NCI-H446 treated with DMSO at 0.1 percent for 48 hours (cell line): ENCODE data around the gene IL32.
"Not testable (repeated sequence)": the region's sequence is repeated elsewhere in the genome, so short reads cannot be mapped to it uniquely, and the experiment has no call there.

Source experiments
- DNase-seq: peaks from one replicate; lab custom pipeline; 2025; lab: John Stamatoyannopoulos, UW

The IL32 gene

DNA sequence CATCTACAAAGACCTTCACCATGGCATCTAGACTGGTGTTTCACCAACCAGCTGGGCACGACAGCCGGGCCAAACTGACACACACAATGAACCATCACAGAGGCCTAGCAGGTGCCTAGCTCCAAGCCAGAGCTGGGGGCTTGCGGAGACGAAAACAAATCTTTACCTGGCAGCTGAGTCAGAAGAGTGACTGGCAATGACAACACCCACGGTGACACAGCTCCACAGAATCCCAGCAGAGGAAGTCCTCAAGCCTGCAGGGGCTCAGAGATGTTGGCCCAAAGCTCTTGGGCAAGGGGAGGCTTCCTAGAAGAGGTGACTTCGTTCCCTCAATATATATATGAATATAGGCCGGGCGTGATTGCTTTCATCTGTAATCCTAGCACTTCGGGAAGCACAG is 13.9 kb upstream of the IL32 start:
- no peak for DNase-seq

- DNase-seq = not testable (repeated sequence)
These were observed 12.7 kb upstream of the IL32 start for GRCh38 chr16:3052571-3053329.

DNA sequence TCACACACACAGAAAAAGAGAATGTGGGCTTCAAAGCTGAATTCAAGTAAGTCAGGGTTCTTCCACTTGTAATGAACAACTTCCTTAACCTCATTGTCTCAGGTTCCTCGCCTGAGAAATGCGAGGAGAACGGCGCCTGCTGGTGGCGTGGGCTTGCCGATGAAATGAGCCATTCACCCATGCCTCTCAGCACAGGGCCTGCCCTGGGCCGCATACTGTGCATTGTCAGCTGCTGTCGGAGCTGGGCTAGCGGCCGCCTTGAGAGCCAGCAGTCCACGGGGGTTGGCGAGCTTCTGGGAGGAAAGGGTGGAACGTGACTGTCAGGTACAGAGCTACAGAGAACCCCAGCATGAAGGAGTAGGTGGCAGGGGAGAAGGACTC is 12.1 kb upstream of the IL32 start:
- DNase-seq = not testable (repeated sequence)

DNA sequence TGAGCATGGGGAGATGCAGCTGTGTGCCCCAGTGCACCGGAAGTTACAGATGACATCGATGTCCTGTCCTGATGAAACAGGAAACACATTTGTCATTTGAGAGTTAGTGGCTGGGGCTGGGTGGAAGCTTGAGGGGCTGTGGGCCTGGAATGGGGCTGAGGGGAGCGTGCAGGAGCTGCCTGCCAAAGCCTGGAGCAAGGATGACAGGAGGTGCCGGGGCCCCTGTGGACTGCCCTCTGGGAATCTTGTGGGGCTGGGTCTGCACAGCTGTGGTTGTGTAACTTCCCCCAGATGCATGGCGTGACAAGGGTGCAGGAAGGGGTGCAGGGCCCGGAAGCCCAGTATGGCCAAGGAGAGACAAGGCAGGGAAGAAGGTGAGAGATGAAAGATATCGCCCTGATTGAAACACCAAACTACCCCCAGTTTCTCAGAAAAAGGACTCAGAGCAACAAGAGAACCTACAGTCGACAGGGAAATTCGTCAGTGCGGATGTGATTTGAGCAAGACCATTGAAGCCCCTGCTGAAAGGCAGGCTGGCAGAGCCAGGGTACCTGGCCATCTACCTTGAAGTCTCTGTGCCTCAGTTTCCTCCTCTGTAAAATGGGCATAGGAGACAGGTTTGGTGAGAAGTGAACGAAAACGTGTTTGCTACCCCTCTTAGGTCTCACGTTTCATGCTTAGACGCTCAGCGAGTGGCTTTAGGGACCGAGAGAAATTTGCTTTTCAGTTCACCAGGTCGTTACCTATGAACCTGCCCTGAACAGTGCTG is 10.3 kb upstream of the IL32 start:
- DNase-seq = no peak

DNA sequence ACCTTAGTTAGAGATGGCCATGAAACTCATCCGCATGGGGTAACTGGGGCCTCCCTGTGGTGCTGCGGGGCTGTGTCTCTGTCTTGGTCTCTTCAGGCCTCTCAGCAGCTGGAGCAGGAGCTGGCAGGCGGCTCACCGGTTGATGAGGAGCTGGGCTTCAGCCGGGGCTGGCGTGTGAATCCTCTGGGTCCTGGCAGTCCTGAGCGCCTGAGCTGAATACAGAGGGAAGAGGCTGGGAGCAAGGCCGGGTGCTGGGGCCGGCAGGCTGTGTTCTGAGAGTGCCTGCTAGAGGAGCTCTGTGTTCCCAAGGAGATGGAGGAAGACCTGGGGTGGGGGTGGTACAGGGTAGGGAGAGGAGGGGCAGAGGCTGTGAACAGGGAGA is 9.7 kb upstream of the IL32 start:
- DNase-seq = not testable (repeated sequence)

DNA sequence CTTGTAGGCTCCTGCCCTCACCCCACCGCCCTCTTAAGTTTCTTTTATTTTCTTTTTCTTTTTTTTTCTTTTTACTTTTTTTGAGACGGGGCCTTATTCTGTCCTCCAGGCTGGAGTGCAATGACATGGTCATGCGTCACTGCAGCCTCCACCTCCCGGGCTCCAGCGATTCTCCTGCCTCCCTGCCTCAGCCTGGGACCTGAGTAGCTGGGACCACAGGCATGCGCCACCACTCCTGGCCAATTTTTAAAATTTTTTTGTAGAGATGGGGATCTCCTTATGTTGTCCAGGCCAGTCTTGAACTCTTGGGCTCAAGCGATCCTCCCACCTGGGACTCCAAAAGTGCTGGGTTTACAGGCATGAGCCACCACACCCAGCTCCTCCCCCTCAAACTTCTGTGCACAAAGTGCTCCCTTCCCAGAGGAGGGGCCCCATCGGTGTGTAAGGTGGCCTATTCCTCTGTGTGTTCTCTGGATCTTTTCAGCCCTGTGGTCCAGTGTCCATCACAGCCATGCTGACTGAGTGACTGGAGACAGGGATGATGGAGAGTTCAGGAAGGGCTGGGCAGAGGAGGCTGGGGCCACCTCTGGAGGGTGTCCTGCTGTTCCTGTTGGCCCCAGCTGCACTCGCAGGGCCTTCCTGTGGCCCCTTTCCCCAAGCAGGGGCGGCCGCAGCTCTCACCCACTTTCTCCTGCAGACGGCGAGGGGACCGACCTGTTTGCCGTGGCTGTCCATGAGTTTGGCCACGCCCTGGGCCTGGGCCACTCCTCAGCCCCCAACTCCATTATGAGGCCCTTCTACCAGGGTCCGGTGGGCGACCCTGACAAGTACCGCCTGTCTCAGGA is 8.9 kb upstream of the IL32 start:
- no peak for DNase-seq

- DNase-seq = no peak
These were observed 8.0 kb upstream of the IL32 start for GRCh38 chr16:3057181-3058138.

DNA sequence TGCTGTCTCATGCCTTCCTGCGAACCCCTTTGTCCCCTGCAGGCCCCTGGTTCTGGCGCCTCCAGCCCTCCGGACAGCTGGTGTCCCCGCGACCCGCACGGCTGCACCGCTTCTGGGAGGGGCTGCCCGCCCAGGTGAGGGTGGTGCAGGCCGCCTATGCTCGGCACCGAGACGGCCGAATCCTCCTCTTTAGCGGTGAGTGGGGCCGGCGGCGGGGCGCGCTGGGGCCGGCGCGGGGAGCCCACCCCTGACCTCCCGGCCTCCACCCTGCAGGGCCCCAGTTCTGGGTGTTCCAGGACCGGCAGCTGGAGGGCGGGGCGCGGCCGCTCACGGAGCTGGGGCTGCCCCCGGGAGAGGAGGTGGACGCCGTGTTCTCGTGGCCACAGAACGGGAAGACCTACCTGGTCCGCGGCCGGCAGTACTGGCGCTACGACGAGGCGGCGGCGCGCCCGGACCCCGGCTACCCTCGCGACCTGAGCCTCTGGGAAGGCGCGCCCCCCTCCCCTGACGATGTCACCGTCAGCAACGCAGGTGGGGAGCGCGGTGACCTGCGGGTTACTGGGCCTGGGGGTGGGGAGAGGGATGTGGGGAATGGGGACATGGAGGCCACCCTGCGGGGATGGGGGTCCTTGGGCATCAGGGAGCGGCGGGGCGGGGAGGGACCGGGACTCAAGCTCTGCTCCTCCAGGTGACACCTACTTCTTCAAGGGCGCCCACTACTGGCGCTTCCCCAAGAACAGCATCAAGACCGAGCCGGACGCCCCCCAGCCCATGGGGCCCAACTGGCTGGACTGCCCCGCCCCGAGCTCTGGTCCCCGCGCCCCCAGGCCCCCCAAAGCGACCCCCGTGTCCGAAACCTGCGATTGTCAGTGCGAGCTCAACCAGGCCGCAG is 7.1 kb upstream of the IL32 start:
- no peak for DNase-seq

DNA sequence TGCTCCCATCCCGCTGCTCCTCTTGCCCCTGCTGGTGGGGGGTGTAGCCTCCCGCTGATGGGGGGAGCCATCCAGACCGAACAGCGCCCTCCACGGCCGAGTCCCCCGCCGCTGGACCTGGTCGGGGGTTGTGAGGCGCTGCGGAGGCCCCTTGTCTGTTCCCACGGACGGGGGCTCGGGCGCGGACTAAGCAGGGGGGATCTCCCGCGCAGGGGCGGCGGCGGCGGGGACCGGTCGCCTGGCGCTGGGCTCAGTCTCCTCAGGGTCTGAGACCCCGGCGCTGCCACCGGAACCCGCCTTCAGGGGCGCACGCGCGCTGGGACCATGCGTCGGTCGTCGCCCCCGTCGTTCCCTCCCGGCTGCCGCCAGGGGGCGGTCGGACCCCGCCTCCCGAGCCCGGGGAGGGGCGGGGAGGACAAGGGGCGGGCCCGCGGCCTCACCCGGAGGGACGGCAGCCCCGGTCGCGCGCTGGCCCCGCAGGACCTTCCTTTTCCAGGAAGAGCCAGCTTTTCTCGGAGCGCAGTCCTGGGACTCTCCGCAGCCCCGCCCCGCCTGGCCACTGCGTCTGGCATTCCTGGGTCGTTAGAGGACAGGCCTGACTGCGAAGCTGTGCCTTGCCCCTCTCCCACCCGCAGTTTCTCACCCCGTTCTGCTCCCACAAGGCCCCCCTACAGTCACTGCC is 6.3 kb upstream of the IL32 start:
- DNase-seq = peak; percentile 4

DNA sequence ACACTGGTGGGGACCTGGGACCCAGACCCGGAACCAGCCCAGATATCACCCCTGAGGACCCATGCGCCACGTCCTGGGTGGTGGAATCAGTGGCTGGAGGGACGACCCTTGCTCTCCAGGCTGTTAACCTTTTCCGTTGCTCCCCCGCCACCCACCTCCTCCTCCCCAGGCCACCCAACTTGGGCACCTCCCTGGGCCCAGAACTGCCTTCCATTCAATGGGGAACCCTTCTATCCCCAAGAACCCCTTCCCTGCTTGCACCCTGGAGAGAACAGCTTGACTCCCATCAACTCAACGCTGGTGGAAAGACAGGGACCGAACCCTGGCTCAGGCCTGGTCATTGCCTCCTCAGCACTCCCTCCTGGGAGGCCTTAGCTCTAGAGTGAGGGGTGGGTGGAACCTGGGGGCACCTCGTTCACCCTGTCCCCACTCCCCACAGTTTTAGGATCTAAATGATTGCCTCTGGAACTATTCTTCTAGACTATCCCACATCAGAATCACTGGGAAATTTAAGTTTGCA is 5.7 kb upstream of the IL32 start:
- no peak for DNase-seq

GRCh38 chr16:3060339-3061127 is 4.9 kb upstream of the IL32 start:
- no peak for DNase-seq

- DNase-seq = no peak
These were observed 2.9 kb upstream of the IL32 start for GRCh38 chr16:3062553-3062952.

GRCh38 chr16:3063625-3064386 is 1.6 kb upstream of the IL32 start:
- DNase-seq = no peak

GRCh38 chr16:3065742-3066439 is 451 bp downstream of the IL32 start:
- no peak for DNase-seq

GRCh38 chr16:3066440-3066748 is 954 bp downstream of the IL32 start:
- no peak for DNase-seq

GRCh38 chr16:3068487-3068886 is 3.0 kb downstream of the IL32 start:
- DNase-seq = no peak

DNA sequence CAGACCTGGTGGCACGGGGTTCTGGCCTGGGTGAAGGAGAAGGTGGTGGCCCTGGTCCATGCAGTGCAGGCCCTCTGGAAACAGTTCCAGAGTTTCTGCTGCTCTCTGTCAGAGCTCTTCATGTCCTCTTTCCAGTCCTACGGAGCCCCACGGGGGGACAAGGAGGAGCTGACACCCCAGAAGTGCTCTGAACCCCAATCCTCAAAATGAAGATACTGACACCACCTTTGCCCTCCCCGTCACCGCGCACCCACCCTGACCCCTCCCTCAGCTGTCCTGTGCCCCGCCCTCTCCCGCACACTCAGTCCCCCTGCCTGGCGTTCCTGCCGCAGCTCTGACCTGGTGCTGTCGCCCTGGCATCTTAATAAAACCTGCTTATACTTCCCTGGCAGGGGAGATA is 3.7 kb downstream of the IL32 start:
- DNase-seq = not testable (repeated sequence)
